MM.1S (cell line): ENCODE results near the gene SWAP70.

ENCODE experiments used
- DNase-seq: peaks from one replicate; pipeline ENCODE4 v3.0.0-alpha.2; 2015
- H2AFZ ChIP-seq: fragments of 300-600 bp; sonication (generic); 2 replicates; pipeline ENCODE4 v1.6.0; 2016; ENCODE audit warnings: antibody characterized with exemption, low read length
- H3F3A ChIP-seq: fragments of 300-600 bp; sonication (generic); 2 replicates; pipeline ENCODE4 v1.6.1; 2016; ENCODE audit warnings: mild to moderate bottlenecking, antibody characterized with exemption, low read length, moderate library complexity, mixed read lengths; ENCODE audit not compliant: insufficient read depth
- H3K27ac ChIP-seq: fragments of 300-600 bp; sonication (generic); 2 replicates; pipeline ENCODE4 v1.5.1; 2016; ENCODE audit warnings: mild to moderate bottlenecking, low read length
- H3K27me3 ChIP-seq: fragments of 300-600 bp; sonication (generic); replicated peaks from 2 replicates; pipeline ENCODE4 v1.6.0; 2016; ENCODE audit warnings: low read length; ENCODE audit not compliant: insufficient read depth
- H3K36me3 ChIP-seq: fragments of 300-600 bp; sonication (generic); replicated peaks from 2 replicates; pipeline ENCODE4 v1.6.1; 2016; ENCODE audit warnings: mild to moderate bottlenecking, low read length, mixed read lengths; ENCODE audit not compliant: insufficient read depth
- H3K4me1 ChIP-seq: fragments of 300-600 bp; sonication (generic); 2 replicates; pipeline ENCODE4 v1.6.1; 2016; ENCODE audit warnings: low read length, mixed read lengths
- H3K4me2 ChIP-seq: fragments of 300-600 bp; sonication (generic); 2 replicates; pipeline ENCODE4 v1.6.0; 2016; ENCODE audit warnings: low read depth, low read length
- H3K4me3 ChIP-seq: fragments of 300-600 bp; sonication (generic); 2 replicates; pipeline ENCODE4 v1.5.1; 2016; ENCODE audit warnings: low read length, mixed read lengths
- H3K79me2 ChIP-seq: fragments of 300-600 bp; sonication (generic); 2 replicates; pipeline ENCODE4 v1.6.1; 2016; ENCODE audit warnings: mixed run types, low read length, mixed read lengths
- H3K9ac ChIP-seq: fragments of 300-600 bp; sonication (generic); 2 replicates; pipeline ENCODE4 v1.6.1; 2016; ENCODE audit warnings: low read length, mixed read lengths
- H3K9me2 ChIP-seq: fragments of 300-600 bp; sonication (generic); replicated peaks from 2 replicates; pipeline ENCODE4 v1.6.1; 2016; ENCODE audit warnings: mild to moderate bottlenecking, low read length, mixed read lengths; ENCODE audit not compliant: insufficient read depth
- H3K9me3 ChIP-seq: fragments of 300-600 bp; sonication (generic); replicated peaks from 2 replicates; pipeline ENCODE4 v1.6.1; 2016; ENCODE audit warnings: mild to moderate bottlenecking, low read length, mixed read lengths; ENCODE audit not compliant: insufficient read depth
- H4K20me1 ChIP-seq: fragments of 300-600 bp; sonication (generic); 2 replicates; pipeline ENCODE4 v1.6.1; 2016; ENCODE audit warnings: mild to moderate bottlenecking, low read length, moderate library complexity, mixed read lengths; ENCODE audit not compliant: insufficient read depth
- CTCF ChIP-seq: fragments of 300-600 bp; sonication (generic); IDR thresholded peaks from 2 replicates; pipeline ENCODE4 v1.5.1; 2016; ENCODE audit warnings: antibody characterized with exemption, low read length, mixed read lengths
- EZH2 ChIP-seq: fragments of 300-600 bp; sonication (generic); optimal IDR thresholded peaks from 2 replicates; pipeline ENCODE3; 2017; ENCODE audit warnings: low read depth, mild to moderate bottlenecking, antibody characterized with exemption, low read length, mixed read lengths
- EZH2phosphoT487 ChIP-seq: fragments of 300-600 bp; sonication (generic); IDR thresholded peaks from 2 replicates; pipeline ENCODE4 v1.6.1; 2018; ENCODE audit warnings: antibody characterized with exemption, low read length

Gene SWAP70

GRCh38 chr11:9677951-9678350 lies 14.1 kb downstream of the SWAP70 start:
- Histone ChIP-seq H3K9ac (no peak overlapping the region), H3K4me1 (no peaks in the 10 kb centered on the region), H3K79me2 (0 out of 2 replicates have a peak, but pooled peaks cover 3% of the 10 kb centered on the region), H3K4me2 (no peak overlapping the region), H4K20me1 (no peaks in the 10 kb centered on the region), H3F3A (no peaks in the 10 kb centered on the region), H3K9me2 (no peaks in the 10 kb centered on the region), H3K27me3 (no peaks in the 10 kb centered on the region), H2AFZ (no peak overlapping the region), H3K9me3 (no peaks in the 10 kb centered on the region), H3K4me3 (no peak overlapping the region), H3K27ac (no peak overlapping the region), H3K36me3 (no peaks in the 10 kb centered on the region)
- TF ChIP-seq CTCF (no peak), EZH2phosphoT487 (no peak)
- no peak for DNase-seq

- H3K4me2 ChIP-seq, result no peak overlapping the region
- no peaks in the 10 kb centered on the region for H3K27me3 ChIP-seq
- H3K9ac ChIP-seq, result no peak overlapping the region
- 0 out of 2 replicates have a peak, but pooled peaks cover 3% of the 10 kb centered on the region for H3K79me2 ChIP-seq
- H4K20me1 ChIP-seq, result no peaks in the 10 kb centered on the region
- no peaks in the 10 kb centered on the region for H3K9me3 ChIP-seq
- DNase-seq, result no peak
- no peak overlapping the region for H3K27ac ChIP-seq
- no peaks in the 10 kb centered on the region for H3K4me1 ChIP-seq
- no peak overlapping the region for H3K4me3 ChIP-seq
- H3K9me2 ChIP-seq, result no peaks in the 10 kb centered on the region
- H2AFZ ChIP-seq, result no peak overlapping the region
- H3K36me3 ChIP-seq, result no peaks in the 10 kb centered on the region
- H3F3A ChIP-seq, result no peaks in the 10 kb centered on the region
- TF ChIP-seq CTCF (no peak), EZH2 (no peak), EZH2phosphoT487 (no peak)
These were observed 14.7 kb downstream of the SWAP70 start for GRCh38 chr11:9678576-9678975.

GRCh38 chr11:9680028-9680427 lies 16.2 kb downstream of the SWAP70 start:
- Histone ChIP-seq H3K36me3 (no peaks in the 10 kb centered on the region), H3K79me2 (0 out of 2 replicates have a peak, but pooled peaks cover 3% of the 10 kb centered on the region), H3K4me3 (no peak overlapping the region), H3K27ac (no peak overlapping the region), H3F3A (no peaks in the 10 kb centered on the region), H3K9me3 (no peaks in the 10 kb centered on the region), H4K20me1 (no peaks in the 10 kb centered on the region), H3K9ac (no peak overlapping the region), H3K27me3 (no peaks in the 10 kb centered on the region), H3K9me2 (no peaks in the 10 kb centered on the region), H3K4me2 (no peak overlapping the region), H3K4me1 (no peaks in the 10 kb centered on the region), H2AFZ (no peak overlapping the region)
- no peak for TF ChIP-seq EZH2
- no peak for TF ChIP-seq EZH2phosphoT487
- TF ChIP-seq CTCF, result no peak
- no peak for DNase-seq
